Ascending aorta (tissue), 2 donors: Measurements from ENCODE around the gene DTHD1. TPM values are rescaled to one million over a fixed set of nuclear protein-coding genes. Genes with fewer than 3 reads are reported as not detected.

Experiments
- DNase-seq, 2 donors: peaks; one replicate each; pipeline ENCODE4 v3.0.0-alpha.2; 2019; ENCODE audit warnings: low spot score in 2 of 2
- H3K27ac ChIP-seq, 2 donors: fragments of 200-600 bp; sonication (generic); one replicate each; pipeline ENCODE4 v1.5.1; 2016 to 2017; ENCODE audit warnings: mild to moderate bottlenecking in 1 of 2
- H3K27me3 ChIP-seq: fragments of 200-600 bp; sonication (generic); one replicate; pipeline ENCODE4 v1.5.1; 2017
- H3K36me3 ChIP-seq, 2 donors: fragments of 200-600 bp; sonication (generic); one replicate each; pipeline ENCODE4 v1.5.1; 2016
- H3K4me1 ChIP-seq, 2 donors: fragments of 200-600 bp; sonication (generic); one replicate each; pipeline ENCODE4 v1.5.1; 2016 to 2017; ENCODE audit warnings: mild to moderate bottlenecking in 1 of 2
- H3K4me3 ChIP-seq, 2 donors: fragments of 200-600 bp; sonication (generic); one replicate each; pipeline ENCODE4 v1.5.1; 2016 to 2017; ENCODE audit warnings: mild to moderate bottlenecking in 1 of 2
- H3K9me3 ChIP-seq, 2 donors: fragments of 200-600 bp; sonication (generic); one replicate each; pipeline ENCODE4 v1.5.1; 2016
- intact Hi-C: fragments of 100-400 bp; cut with DNase I; formaldehyde crosslinking; loops from one replicate; pipeline ENCODE4 v1.15.1; 2023
- total RNA-seq: library from RNA; depleted of rRNA; stranded (reverse); fragments of >200 nt; gene quantifications from one replicate; pipeline ENCODE4 v1.1.0, GENCODE V29; 2016
- TF ChIP-seq, protein P1 (sequence below), 3 experiments: fragments of 200-600 bp in 2 of 3; fragments of 450-650 bp in 1 of 3; sonication (generic) in 2 of 3; IDR thresholded peaks; one replicate each; pipeline ENCODE4 v1.5.1; 2016 to 2019; ENCODE audit warnings: antibody characterized with exemption in 3 of 3, mild to moderate bottlenecking in 1 of 3, moderate library complexity in 1 of 3

DTHD1 gene
- total RNA-seq, 1 donor from 2014 or later = not detected

DNA sequence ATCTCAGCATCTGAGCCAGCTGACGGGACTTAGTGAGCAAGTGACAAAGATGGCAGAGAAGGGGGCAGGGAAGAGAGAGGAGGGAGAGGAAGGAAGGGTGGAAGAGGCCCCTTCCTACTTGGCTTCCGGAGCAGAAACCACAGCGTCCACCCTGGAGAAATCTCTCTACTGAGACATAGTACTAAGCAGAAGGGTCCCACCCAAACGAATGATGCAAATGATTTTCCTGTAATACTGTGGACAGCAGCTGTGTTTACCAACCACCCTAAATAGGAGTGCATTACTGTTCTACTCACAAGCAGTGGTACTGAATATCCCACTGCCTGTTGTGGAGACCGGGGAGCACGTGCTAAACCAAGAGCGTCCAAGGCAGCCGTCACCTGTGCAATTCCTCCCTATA, 29.4 kb downstream of the DTHD1 start:
- TF ChIP-seq, protein P1, sequence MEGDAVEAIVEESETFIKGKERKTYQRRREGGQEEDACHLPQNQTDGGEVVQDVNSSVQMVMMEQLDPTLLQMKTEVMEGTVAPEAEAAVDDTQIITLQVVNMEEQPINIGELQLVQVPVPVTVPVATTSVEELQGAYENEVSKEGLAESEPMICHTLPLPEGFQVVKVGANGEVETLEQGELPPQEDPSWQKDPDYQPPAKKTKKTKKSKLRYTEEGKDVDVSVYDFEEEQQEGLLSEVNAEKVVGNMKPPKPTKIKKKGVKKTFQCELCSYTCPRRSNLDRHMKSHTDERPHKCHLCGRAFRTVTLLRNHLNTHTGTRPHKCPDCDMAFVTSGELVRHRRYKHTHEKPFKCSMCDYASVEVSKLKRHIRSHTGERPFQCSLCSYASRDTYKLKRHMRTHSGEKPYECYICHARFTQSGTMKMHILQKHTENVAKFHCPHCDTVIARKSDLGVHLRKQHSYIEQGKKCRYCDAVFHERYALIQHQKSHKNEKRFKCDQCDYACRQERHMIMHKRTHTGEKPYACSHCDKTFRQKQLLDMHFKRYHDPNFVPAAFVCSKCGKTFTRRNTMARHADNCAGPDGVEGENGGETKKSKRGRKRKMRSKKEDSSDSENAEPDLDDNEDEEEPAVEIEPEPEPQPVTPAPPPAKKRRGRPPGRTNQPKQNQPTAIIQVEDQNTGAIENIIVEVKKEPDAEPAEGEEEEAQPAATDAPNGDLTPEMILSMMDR (IDR thresholded peaks at IDR 0.05) = no peak
- H3K4me1 ChIP-seq = no peaks in the 10 kb centered on the region
- H3K36me3 ChIP-seq = no peaks in the 10 kb centered on the region
- H3K27ac ChIP-seq = no peak overlapping the region
- no peaks in the 10 kb centered on the region for H3K9me3 ChIP-seq
- no peaks in the 10 kb centered on the region for H3K27me3 ChIP-seq
- intact Hi-C loops = no loop called here
- peak in 1 of 2 donors; percentile 65 for DNase-seq
- no peak overlapping the region for H3K4me3 ChIP-seq

DNA sequence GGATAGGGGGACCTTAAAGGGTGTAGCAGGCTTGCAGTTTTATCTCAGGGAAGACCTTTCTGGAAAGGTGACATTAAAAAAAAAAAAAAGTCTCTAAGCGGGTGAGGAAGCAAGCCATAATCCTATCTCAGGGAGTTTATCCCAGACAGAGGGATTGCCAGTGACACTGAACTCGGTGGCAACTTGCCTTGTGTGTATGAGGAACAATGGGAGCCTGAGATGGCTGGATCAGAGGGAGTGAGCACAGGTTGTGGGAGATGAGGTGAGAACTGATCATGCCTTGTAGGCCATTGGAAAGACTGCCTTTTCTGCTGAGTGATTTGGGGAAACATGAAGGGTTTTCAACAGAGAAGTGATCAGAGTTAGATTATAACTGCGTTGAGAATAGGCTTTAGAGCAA, 31.1 kb downstream of the DTHD1 start:
- Histone ChIP-seq H3K27me3 (no peaks in the 10 kb centered on the region), H3K36me3 (no peaks in the 10 kb centered on the region), H3K4me3 (no peak overlapping the region), H3K9me3 (no peaks in the 10 kb centered on the region), H3K4me1 (no peaks in the 10 kb centered on the region), H3K27ac (no peak overlapping the region)
- TF ChIP-seq, protein P1 (IDR thresholded peaks at IDR 0.05) = no peak
- intact Hi-C loops = no loop called here
- DNase-seq = no peak

DNA sequence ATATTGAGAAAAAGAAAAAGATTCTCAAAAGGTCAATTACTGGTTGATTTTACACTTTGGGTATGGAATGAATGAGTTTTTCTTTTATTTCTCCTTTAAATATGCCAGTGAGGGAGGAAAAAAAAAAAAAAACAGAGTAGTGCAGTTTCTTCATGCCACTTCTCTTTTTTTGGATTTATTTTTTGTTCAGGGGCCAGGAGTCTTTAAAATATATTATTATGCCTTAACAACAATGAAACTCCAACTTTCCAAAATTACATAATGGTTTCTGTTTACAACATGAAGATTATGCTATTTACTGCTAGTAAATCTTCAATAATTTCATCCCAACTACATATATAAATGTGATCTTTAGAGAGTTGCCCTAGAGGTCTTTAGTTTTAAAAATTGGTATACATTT, 31.9 kb downstream of the DTHD1 start:
- no peaks in the 10 kb centered on the region for H3K27me3 ChIP-seq
- no peaks in the 10 kb centered on the region for H3K4me1 ChIP-seq
- H3K9me3 ChIP-seq = no peaks in the 10 kb centered on the region
- no peak overlapping the region for H3K27ac ChIP-seq
- TF ChIP-seq, protein P1 (IDR thresholded peaks at IDR 0.05) = no peak
- H3K36me3 ChIP-seq = no peaks in the 10 kb centered on the region
- intact Hi-C loops = no loop called here
- DNase-seq = no peak
- H3K4me3 ChIP-seq = no peak overlapping the region

DNA sequence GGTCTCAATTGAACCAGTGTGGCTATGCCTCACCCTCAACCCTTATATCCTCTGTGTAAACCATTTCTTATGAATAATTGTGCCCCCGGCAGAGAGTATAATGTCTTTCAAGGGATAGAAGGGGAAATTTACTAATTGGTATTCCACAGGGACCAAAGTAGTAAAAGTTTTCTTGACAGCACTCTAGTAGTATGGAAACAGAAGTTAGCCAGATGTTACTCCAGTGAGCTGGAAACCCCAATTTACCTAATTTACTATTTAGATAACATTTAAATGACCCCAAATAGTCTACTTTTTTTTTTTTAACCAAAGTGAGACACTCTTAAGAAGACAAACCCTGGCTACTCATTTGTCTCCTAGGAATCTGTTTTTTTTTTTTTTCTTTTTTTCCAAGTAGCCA, 32.3 kb downstream of the DTHD1 start:
- no peaks in the 10 kb centered on the region for H3K4me1 ChIP-seq
- H3K4me3 ChIP-seq = no peak overlapping the region
- intact Hi-C loops = no loop called here
- TF ChIP-seq, protein P1 (IDR thresholded peaks at IDR 0.05) = no peak
- H3K27me3 ChIP-seq = no peaks in the 10 kb centered on the region
- DNase-seq = no peak
- no peak overlapping the region for H3K27ac ChIP-seq
- H3K9me3 ChIP-seq = no peaks in the 10 kb centered on the region
- H3K36me3 ChIP-seq = no peaks in the 10 kb centered on the region

DNA sequence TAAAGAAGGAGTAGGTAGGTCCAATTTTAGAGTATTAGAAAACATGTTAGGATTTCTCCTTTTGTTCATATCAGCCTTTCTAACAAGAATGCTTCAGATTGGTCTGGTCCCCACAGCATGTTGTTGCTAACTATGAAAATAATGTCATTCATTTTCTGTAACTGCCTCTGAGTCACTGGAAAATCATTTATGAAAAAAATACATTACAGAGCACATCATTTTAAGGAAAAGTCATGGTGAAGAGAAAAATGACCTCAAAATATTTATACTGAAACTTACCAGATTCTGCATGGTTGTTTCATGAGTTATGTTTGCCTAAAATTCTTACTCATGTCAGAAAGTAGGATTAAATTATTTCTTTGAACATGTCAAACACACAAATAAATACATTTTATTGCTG, 35.2 kb downstream of the DTHD1 start:
- Histone ChIP-seq H3K4me1 (no peaks in the 10 kb centered on the region), H3K27ac (no peak overlapping the region), H3K27me3 (no peaks in the 10 kb centered on the region), H3K36me3 (no peaks in the 10 kb centered on the region), H3K4me3 (no peak overlapping the region), H3K9me3 (no peaks in the 10 kb centered on the region)
- intact Hi-C loops = no loop called here
- TF ChIP-seq, protein P1 (IDR thresholded peaks at IDR 0.05) = no peak
- no peak for DNase-seq

DNA sequence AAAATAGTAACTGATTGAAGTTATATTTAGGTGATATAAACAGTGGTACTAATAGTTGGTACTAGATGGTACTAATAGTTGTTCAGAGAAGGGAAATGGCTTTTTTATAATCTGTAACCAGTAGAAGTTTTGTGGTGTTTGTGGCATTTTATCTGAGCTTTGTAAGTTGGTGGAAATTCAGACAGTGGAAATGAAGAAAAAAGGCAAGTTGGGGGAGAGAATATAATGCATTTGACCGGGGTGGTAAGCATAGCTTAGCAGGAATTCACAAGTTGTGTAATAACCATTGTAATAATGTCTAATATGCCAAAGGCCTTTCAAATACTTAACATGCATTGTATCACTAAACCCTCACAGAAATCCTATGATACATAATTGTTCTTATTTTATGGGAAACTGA, 36.3 kb downstream of the DTHD1 start:
- no peaks in the 10 kb centered on the region for H3K4me1 ChIP-seq
- TF ChIP-seq, protein P1 (IDR thresholded peaks at IDR 0.05) = no peak
- no peaks in the 10 kb centered on the region for H3K27me3 ChIP-seq
- intact Hi-C loops = no loop called here
- DNase-seq = no peak
- no peak overlapping the region for H3K27ac ChIP-seq
- H3K4me3 ChIP-seq = no peak overlapping the region
- no peaks in the 10 kb centered on the region for H3K9me3 ChIP-seq
- no peaks in the 10 kb centered on the region for H3K36me3 ChIP-seq
